MV-4-11 (cell line): ENCODE measurements around the gene STXBP6.
A peak's percentile ranks its signal among the peaks of the same experiment; 100 is the strongest.

Experiments
- DNase-seq: peaks from one replicate; lab custom pipeline; 2025; lab: John Stamatoyannopoulos, UW

STXBP6 gene

GRCh38 chr14:24887623-24888304 is 162.2 kb downstream of the STXBP6 start:
- no peak for DNase-seq

- DNase-seq, result no peak
These were observed 164.5 kb downstream of the STXBP6 start for GRCh38 chr14:24885410-24885913.

GRCh38 chr14:24883576-24883975 is 166.4 kb downstream of the STXBP6 start:
- DNase-seq, result no peak

GRCh38 chr14:24881116-24881893 is 168.6 kb downstream of the STXBP6 start:
- DNase-seq, result no peak

- no peak for DNase-seq
These were observed 169.3 kb downstream of the STXBP6 start for GRCh38 chr14:24880689-24881088.

GRCh38 chr14:24879661-24880386 is 170.1 kb downstream of the STXBP6 start:
- DNase-seq, result no peak

- DNase-seq, result no peak
These were observed 173.0 kb downstream of the STXBP6 start for GRCh38 chr14:24876996-24877395.

- DNase-seq, result peak; percentile 59
These were observed 173.7 kb downstream of the STXBP6 start for GRCh38 chr14:24875991-24876878.

- no peak for DNase-seq
These were observed 174.6 kb downstream of the STXBP6 start for GRCh38 chr14:24875203-24875838.

- DNase-seq, result no peak
These were observed 175.3 kb downstream of the STXBP6 start for GRCh38 chr14:24874514-24875202.

- no peak for DNase-seq
These were observed 176.4 kb downstream of the STXBP6 start for GRCh38 chr14:24873551-24873950.

- no peak for DNase-seq
These were observed 178.8 kb downstream of the STXBP6 start for GRCh38 chr14:24870949-24871701.

- DNase-seq, result no peak
These were observed 181.6 kb downstream of the STXBP6 start for GRCh38 chr14:24868389-24868788.

- no peak for DNase-seq
These were observed 183.8 kb downstream of the STXBP6 start for GRCh38 chr14:24866067-24866639.

GRCh38 chr14:24863968-24864684 is 185.8 kb downstream of the STXBP6 start:
- DNase-seq, result peak; percentile 34

- no peak for DNase-seq
These were observed 188.8 kb downstream of the STXBP6 start for GRCh38 chr14:24861083-24861630.

GRCh38 chr14:24859559-24859958 is 190.4 kb downstream of the STXBP6 start:
- no peak for DNase-seq

- no peak for DNase-seq
These were observed 191.3 kb downstream of the STXBP6 start for GRCh38 chr14:24858684-24859083.
